Activated T-helper 17 cell treated with anti-CD3 and anti-CD28 coated beads, Interleukin-2, amount 50 U/mL, for 72 hours (primary cell): ENCODE data around the gene SLC25A51. TPM values are rescaled to one million over a fixed set of nuclear protein-coding genes. Genes with fewer than 3 reads are reported as not detected.

Experiments used
- ATAC-seq: fragments of 150-1000 bp; cut with Tn5 transposase; replicated peaks from 2 replicates; pipeline ENCODE4 v1.10.0; 2021; ENCODE audit warnings: mild to moderate bottlenecking, moderate library complexity
- H3K27ac Mint-ChIP-seq: one replicate; pipeline ENCODE4 v1.8.0; 2022; ENCODE audit warnings: mixed read lengths
- H3K27me3 Mint-ChIP-seq: one replicate; pipeline ENCODE4 v1.8.0; 2022; ENCODE audit warnings: mixed read lengths
- H3K36me3 Mint-ChIP-seq: one replicate; pipeline ENCODE4 v1.8.0; 2022; ENCODE audit warnings: low read depth, mild to moderate bottlenecking, mixed read lengths
- H3K4me1 Mint-ChIP-seq: one replicate; pipeline ENCODE4 v1.8.0; 2022; ENCODE audit warnings: mixed read lengths
- H3K4me3 Mint-ChIP-seq: one replicate; pipeline ENCODE4 v1.8.0; 2022; ENCODE audit warnings: mild to moderate bottlenecking, mixed read lengths
- H3K9me3 Mint-ChIP-seq: one replicate; pipeline ENCODE4 v1.8.0; 2022; ENCODE audit warnings: mixed read lengths
- total RNA-seq, 2 donors: library from RNA; stranded (reverse); gene quantifications; one replicate each; pipeline ENCODE4 v1.2.3, GENCODE V29; 2022

Gene SLC25A51
- total RNA-seq, 2 donors from 2014 or later, result 20.4 to 34.7 TPM

GRCh38 chr9:37943345-37944265 lies 39.7 kb upstream of the SLC25A51 start:
- Mint-ChIP-seq H3K27ac (no peak overlapping the region), H3K27me3 (no peaks in the 10 kb centered on the region), H3K36me3 (no peaks in the 10 kb centered on the region), H3K4me1 (no peaks in the 10 kb centered on the region), H3K4me3 (no peak overlapping the region), H3K9me3 (no peaks in the 10 kb centered on the region)
- ATAC-seq, result no peak

- Mint-ChIP-seq H3K9me3 (no peaks in the 10 kb centered on the region), H3K4me3 (no peak overlapping the region), H3K36me3 (no peaks in the 10 kb centered on the region), H3K27me3 (no peaks in the 10 kb centered on the region), H3K4me1 (no peaks in the 10 kb centered on the region), H3K27ac (no peak overlapping the region)
- no peak for ATAC-seq
These were observed 38.9 kb upstream of the SLC25A51 start for GRCh38 chr9:37942621-37943344.

- H3K27ac Mint-ChIP-seq, result no peak overlapping the region
- H3K27me3 Mint-ChIP-seq, result no peaks in the 10 kb centered on the region
- H3K36me3 Mint-ChIP-seq, result no peaks in the 10 kb centered on the region
- ATAC-seq, result no peak
- no peak overlapping the region for H3K4me3 Mint-ChIP-seq
- no peaks in the 10 kb centered on the region for H3K9me3 Mint-ChIP-seq
- no peaks in the 10 kb centered on the region for H3K4me1 Mint-ChIP-seq
These were observed 37.3 kb upstream of the SLC25A51 start for GRCh38 chr9:37941253-37941652.

GRCh38 chr9:37939575-37940095 lies 35.7 kb upstream of the SLC25A51 start:
- no peaks in the 10 kb centered on the region for H3K27me3 Mint-ChIP-seq
- H3K4me3 Mint-ChIP-seq, result no peak overlapping the region
- no peaks in the 10 kb centered on the region for H3K4me1 Mint-ChIP-seq
- no peak overlapping the region for H3K27ac Mint-ChIP-seq
- H3K9me3 Mint-ChIP-seq, result no peaks in the 10 kb centered on the region
- H3K36me3 Mint-ChIP-seq, result no peaks in the 10 kb centered on the region
- ATAC-seq, result no peak

- Mint-ChIP-seq H3K27ac (no peak overlapping the region), H3K4me1 (no peaks in the 10 kb centered on the region), H3K9me3 (no peaks in the 10 kb centered on the region), H3K4me3 (no peak overlapping the region), H3K36me3 (no peaks in the 10 kb centered on the region), H3K27me3 (no peaks in the 10 kb centered on the region)
- ATAC-seq, result no peak
These were observed 34.4 kb upstream of the SLC25A51 start for GRCh38 chr9:37938121-37938891.

- Mint-ChIP-seq H3K27me3 (no peaks in the 10 kb centered on the region), H3K4me3 (no peak overlapping the region), H3K4me1 (no peaks in the 10 kb centered on the region), H3K9me3 (no peaks in the 10 kb centered on the region), H3K36me3 (no peaks in the 10 kb centered on the region), H3K27ac (no peak overlapping the region)
- no peak for ATAC-seq
These were observed 33.4 kb upstream of the SLC25A51 start for GRCh38 chr9:37937366-37937765.

- no peaks in the 10 kb centered on the region for H3K27me3 Mint-ChIP-seq
- H3K27ac Mint-ChIP-seq, result no peak overlapping the region
- no peaks in the 10 kb centered on the region for H3K9me3 Mint-ChIP-seq
- H3K4me3 Mint-ChIP-seq, result no peak overlapping the region
- no peaks in the 10 kb centered on the region for H3K36me3 Mint-ChIP-seq
- H3K4me1 Mint-ChIP-seq, result no peaks in the 10 kb centered on the region
- ATAC-seq, result no peak
These were observed 33.0 kb upstream of the SLC25A51 start for GRCh38 chr9:37936965-37937364.

- H3K4me1 Mint-ChIP-seq, result no peaks in the 10 kb centered on the region
- H3K27me3 Mint-ChIP-seq, result no peaks in the 10 kb centered on the region
- no peak overlapping the region for H3K4me3 Mint-ChIP-seq
- H3K27ac Mint-ChIP-seq, result no peak overlapping the region
- H3K9me3 Mint-ChIP-seq, result no peaks in the 10 kb centered on the region
- no peak for ATAC-seq
- no peaks in the 10 kb centered on the region for H3K36me3 Mint-ChIP-seq
These were observed 32.4 kb upstream of the SLC25A51 start for GRCh38 chr9:37936376-37936775.

- Mint-ChIP-seq H3K4me3 (no peak overlapping the region), H3K36me3 (no peaks in the 10 kb centered on the region)
These were observed 31.2 kb upstream of the SLC25A51 start for GRCh38 chr9:37935096-37935495.

GRCh38 chr9:37931592-37931991 lies 27.7 kb upstream of the SLC25A51 start:
- H3K27ac Mint-ChIP-seq, result no peak overlapping the region
- no peaks in the 10 kb centered on the region for H3K27me3 Mint-ChIP-seq
- H3K36me3 Mint-ChIP-seq, result no peaks in the 10 kb centered on the region
- ATAC-seq, result no peak
- no peak overlapping the region for H3K4me3 Mint-ChIP-seq
- no peaks in the 10 kb centered on the region for H3K4me1 Mint-ChIP-seq
- H3K9me3 Mint-ChIP-seq, result no peaks in the 10 kb centered on the region

More at GRCh38 chr9:37935096-37935495, 31.2 kb upstream of the SLC25A51 start:
- Mint-ChIP-seq H3K4me1 (no peaks in the 10 kb centered on the region), H3K27ac (no peak overlapping the region), H3K27me3 (no peaks in the 10 kb centered on the region), H3K9me3 (no peaks in the 10 kb centered on the region)
- ATAC-seq, result no peak

GRCh38 chr9:37929441-37929895 lies 25.5 kb upstream of the SLC25A51 start:
- H3K27me3 Mint-ChIP-seq, result no peaks in the 10 kb centered on the region
- H3K9me3 Mint-ChIP-seq, result no peaks in the 10 kb centered on the region
- no peak for ATAC-seq
- H3K4me3 Mint-ChIP-seq, result no peak overlapping the region
- H3K36me3 Mint-ChIP-seq, result no peaks in the 10 kb centered on the region
- no peaks in the 10 kb centered on the region for H3K4me1 Mint-ChIP-seq
- no peak overlapping the region for H3K27ac Mint-ChIP-seq

- Mint-ChIP-seq H3K36me3 (no peaks in the 10 kb centered on the region), H3K9me3 (no peaks in the 10 kb centered on the region), H3K4me3 (no peak overlapping the region), H3K27me3 (no peaks in the 10 kb centered on the region), H3K4me1 (no peaks in the 10 kb centered on the region), H3K27ac (no peak overlapping the region)
- ATAC-seq, result no peak
These were observed 24.9 kb upstream of the SLC25A51 start for GRCh38 chr9:37928552-37929430.

- H3K4me1 Mint-ChIP-seq, result no peaks in the 10 kb centered on the region
- no peak overlapping the region for H3K27ac Mint-ChIP-seq
- no peaks in the 10 kb centered on the region for H3K36me3 Mint-ChIP-seq
- H3K4me3 Mint-ChIP-seq, result no peak overlapping the region
- ATAC-seq, result no peak
- no peaks in the 10 kb centered on the region for H3K27me3 Mint-ChIP-seq
- H3K9me3 Mint-ChIP-seq, result no peaks in the 10 kb centered on the region
These were observed 23.9 kb upstream of the SLC25A51 start for GRCh38 chr9:37927601-37928551.
